CD1c-positive myeloid dendritic cell (primary cell): Measurements from ENCODE around the gene ST7L.

ENCODE experiments used
- DNase-seq: peaks from one replicate; pipeline ENCODE4 v3.0.0-alpha.2; 2016; ENCODE audit errors: extremely low spot score

ST7L gene

GRCh38 chr1:112544751-112545150, 74.2 kb downstream of the ST7L start:
- no peak for DNase-seq

GRCh38 chr1:112544011-112544688, 74.8 kb downstream of the ST7L start:
- peak; percentile 10 for DNase-seq

- no peak for DNase-seq
Measured at GRCh38 chr1:112542206-112542973, 76.6 kb downstream of the ST7L start.

- DNase-seq = no peak
Measured at GRCh38 chr1:112541299-112541698, 77.6 kb downstream of the ST7L start.

GRCh38 chr1:112540226-112540794, 78.6 kb downstream of the ST7L start:
- no peak for DNase-seq

GRCh38 chr1:112538883-112539282, 80.1 kb downstream of the ST7L start:
- DNase-seq = no peak

GRCh38 chr1:112537456-112537855, 81.5 kb downstream of the ST7L start:
- no peak for DNase-seq

- no peak for DNase-seq
Measured at GRCh38 chr1:112536561-112536960, 82.4 kb downstream of the ST7L start.

- no peak for DNase-seq
Measured at GRCh38 chr1:112533029-112533428, 85.9 kb downstream of the ST7L start.

GRCh38 chr1:112532064-112532463, 86.9 kb downstream of the ST7L start:
- no peak for DNase-seq

- no peak for DNase-seq
Measured at GRCh38 chr1:112530832-112531231, 88.1 kb downstream of the ST7L start.

GRCh38 chr1:112529301-112529700, 89.6 kb downstream of the ST7L start:
- no peak for DNase-seq

GRCh38 chr1:112528076-112528475, 90.9 kb downstream of the ST7L start:
- no peak for DNase-seq

- DNase-seq = no peak
Measured at GRCh38 chr1:112527266-112528010, 91.5 kb downstream of the ST7L start.

GRCh38 chr1:112524986-112525385, 94.0 kb downstream of the ST7L start:
- no peak for DNase-seq

- no peak for DNase-seq
Measured at GRCh38 chr1:112524251-112524650, 94.7 kb downstream of the ST7L start.

- no peak for DNase-seq
Measured at GRCh38 chr1:112522621-112523020, 96.3 kb downstream of the ST7L start.

GRCh38 chr1:112520166-112520565, 98.8 kb downstream of the ST7L start:
- no peak for DNase-seq

- no peak for DNase-seq
Measured at GRCh38 chr1:112518186-112518585, 100.8 kb downstream of the ST7L start.

GRCh38 chr1:112517646-112518045, 101.3 kb downstream of the ST7L start:
- DNase-seq = no peak

- DNase-seq = no peak
Measured at GRCh38 chr1:112517231-112517630, 101.7 kb downstream of the ST7L start.

GRCh38 chr1:112516141-112516540, 102.8 kb downstream of the ST7L start:
- DNase-seq = no peak
